Measurements from ENCODE around the gene ABHD16A. TPM values are rescaled to one million over a fixed set of nuclear protein-coding genes. Genes with fewer than 3 reads are reported as not detected.

ABHD16A gene
- polyA plus RNA-seq, 2 of the 4 experiments (the other 2 are of a cell fraction), result 16.6 to 22.3 TPM

DNA sequence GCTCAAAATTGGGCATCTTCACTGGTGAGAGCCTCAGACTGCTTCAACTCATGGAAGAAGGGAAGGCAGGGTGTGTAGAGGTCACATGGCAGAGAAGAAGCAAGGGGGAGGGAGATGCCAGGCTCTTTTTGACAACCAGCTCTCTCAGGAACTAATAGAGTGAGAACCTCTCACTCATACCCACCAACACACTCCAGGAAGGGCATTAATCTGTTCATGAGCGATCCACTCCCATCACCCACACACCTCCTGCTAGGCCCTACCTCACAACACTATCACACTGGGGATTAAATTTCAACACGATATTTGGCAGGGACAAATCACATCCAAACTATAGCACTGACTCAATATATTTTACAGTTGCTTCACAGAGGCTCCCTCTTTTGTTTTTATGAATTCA is 38.7 kb upstream of the ABHD16A start:
- H3K27ac ChIP-seq, result no peak overlapping the region; a peak in 1 of 6 replicates

DNA sequence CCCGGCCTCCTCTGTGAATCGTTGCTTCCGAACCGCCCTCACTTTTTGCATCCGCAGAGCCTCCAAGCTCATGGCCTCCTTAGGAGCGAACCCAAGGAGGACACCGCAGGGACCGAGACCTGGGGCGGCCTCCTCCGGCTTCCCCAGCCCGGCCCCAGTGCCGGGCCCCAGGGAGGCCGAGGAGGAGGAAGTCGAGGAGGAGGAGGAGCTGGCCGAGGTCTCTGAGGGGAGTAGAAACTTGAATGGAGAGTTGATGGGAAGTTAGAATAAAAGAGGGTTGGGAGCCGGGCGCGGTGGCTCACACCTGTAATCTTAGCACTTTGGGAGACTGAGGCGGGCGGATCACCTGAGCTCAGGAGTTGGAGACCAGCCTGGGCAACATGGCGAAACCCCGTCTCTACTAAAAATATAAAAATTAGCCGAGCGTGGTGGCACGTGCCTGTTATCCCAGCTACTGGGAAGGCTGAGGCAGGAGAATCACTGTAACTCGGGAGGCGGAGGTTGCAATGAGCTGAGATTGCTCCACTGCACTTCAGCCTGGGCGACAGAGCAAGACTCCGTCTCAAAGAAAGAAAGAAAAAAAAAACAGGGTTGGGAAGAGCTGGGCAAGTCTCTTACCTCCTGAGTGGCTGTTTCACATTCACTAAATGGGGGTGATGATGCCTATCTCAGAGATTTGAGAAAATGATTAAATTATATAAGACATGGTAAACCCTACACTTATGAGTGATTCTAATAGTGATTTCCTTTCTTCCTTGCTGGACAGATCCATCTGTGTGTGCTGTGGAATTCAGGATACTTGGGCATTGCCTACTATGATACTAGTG is 37.5 kb upstream of the ABHD16A start:
- WGBS (ENCODE audit: missing lambda C conversion rate), result 27% methylated on average over 28 of the region's 29 CpGs
- ChIA-PET CTCF (interaction anchor here (0.6 to 4.5 kb wide), 3 partner anchors 11 to 29 kb away, joined by 5 to 30 read pairs (median 12); partner anchors contain the start of gene DDAH2), POLR2A (no interaction called here)
- DNase-seq (ENCODE audit: low read depth in 1 of 2, low spot score in 1 of 2), result no peak
- Histone ChIP-seq H3K27ac (peak overlapping the region; percentile 86 to 89), H3K4me1 (peaks cover 42% of the 10 kb centered on the region), H3K4me2 (peak overlapping the region; percentile 88), H3K9me3 (no peaks in the 10 kb centered on the region), H3K4me3 (peak overlapping the region; percentile 67)
- FAIRE-seq, result no peak
- ATAC-seq, result no peak
- no peak for TF ChIP-seq BHLHE40 (IDR thresholded peaks at IDR 0.05; ENCODE audit: low read depth, low read length)

More for the DNA sequence above, 38.7 kb upstream of the ABHD16A start:
- no peak for DNase-seq (ENCODE audit: low read depth in 1 of 2, low spot score in 1 of 2)
- 88% methylated on average over 2 of the region's 2 CpGs for WGBS (ENCODE audit: missing lambda C conversion rate)
- H3K4me2 ChIP-seq, result no peak overlapping the region
- no peak for FAIRE-seq
- TF ChIP-seq TP53 (CRISPR knock-in tag; IDR thresholded peaks at IDR 0.05) (no peak), RAD21 (conservative IDR thresholded peaks at IDR 0.05 in 1 of 2, IDR thresholded peaks at IDR 0.05 in 1 of 2) (no peak), MAFK (IDR thresholded peaks at IDR 0.05; ENCODE audit: partially characterized antibody) (no peak), GATA3 (IDR thresholded peaks at IDR 0.05; ENCODE audit: borderline replicate concordance) (no peak), HEYL (CRISPR knock-in tag; IDR thresholded peaks at IDR 0.05) (no peak), NR3C1 (IDR thresholded peaks at IDR 0.05) (no peak), HOXB13 (CRISPR knock-in tag; IDR thresholded peaks at IDR 0.05; ENCODE audit: low read depth) (no peak), HOXA7 (CRISPR knock-in tag; IDR thresholded peaks at IDR 0.05) (no peak)
- TF ChIP-seq, protein P1, sequence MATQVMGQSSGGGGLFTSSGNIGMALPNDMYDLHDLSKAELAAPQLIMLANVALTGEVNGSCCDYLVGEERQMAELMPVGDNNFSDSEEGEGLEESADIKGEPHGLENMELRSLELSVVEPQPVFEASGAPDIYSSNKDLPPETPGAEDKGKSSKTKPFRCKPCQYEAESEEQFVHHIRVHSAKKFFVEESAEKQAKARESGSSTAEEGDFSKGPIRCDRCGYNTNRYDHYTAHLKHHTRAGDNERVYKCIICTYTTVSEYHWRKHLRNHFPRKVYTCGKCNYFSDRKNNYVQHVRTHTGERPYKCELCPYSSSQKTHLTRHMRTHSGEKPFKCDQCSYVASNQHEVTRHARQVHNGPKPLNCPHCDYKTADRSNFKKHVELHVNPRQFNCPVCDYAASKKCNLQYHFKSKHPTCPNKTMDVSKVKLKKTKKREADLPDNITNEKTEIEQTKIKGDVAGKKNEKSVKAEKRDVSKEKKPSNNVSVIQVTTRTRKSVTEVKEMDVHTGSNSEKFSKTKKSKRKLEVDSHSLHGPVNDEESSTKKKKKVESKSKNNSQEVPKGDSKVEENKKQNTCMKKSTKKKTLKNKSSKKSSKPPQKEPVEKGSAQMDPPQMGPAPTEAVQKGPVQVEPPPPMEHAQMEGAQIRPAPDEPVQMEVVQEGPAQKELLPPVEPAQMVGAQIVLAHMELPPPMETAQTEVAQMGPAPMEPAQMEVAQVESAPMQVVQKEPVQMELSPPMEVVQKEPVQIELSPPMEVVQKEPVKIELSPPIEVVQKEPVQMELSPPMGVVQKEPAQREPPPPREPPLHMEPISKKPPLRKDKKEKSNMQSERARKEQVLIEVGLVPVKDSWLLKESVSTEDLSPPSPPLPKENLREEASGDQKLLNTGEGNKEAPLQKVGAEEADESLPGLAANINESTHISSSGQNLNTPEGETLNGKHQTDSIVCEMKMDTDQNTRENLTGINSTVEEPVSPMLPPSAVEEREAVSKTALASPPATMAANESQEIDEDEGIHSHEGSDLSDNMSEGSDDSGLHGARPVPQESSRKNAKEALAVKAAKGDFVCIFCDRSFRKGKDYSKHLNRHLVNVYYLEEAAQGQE (IDR thresholded peaks at IDR 0.05), result no peak
- ChIA-PET POLR2A (no interaction called here), CTCF (interaction anchor here (0.7 to 2.1 kb wide), 3 partner anchors 12 to 149 kb away, joined by 3 to 4 read pairs (median 3); partner anchors contain the start of gene NCR3)
- ATAC-seq, result no peak
- H3K9me3 ChIP-seq, result no peaks in the 10 kb centered on the region
- H3K4me3 ChIP-seq, result no peak overlapping the region
- H3K4me1 ChIP-seq, result peaks cover 38% of the 10 kb centered on the region

DNA sequence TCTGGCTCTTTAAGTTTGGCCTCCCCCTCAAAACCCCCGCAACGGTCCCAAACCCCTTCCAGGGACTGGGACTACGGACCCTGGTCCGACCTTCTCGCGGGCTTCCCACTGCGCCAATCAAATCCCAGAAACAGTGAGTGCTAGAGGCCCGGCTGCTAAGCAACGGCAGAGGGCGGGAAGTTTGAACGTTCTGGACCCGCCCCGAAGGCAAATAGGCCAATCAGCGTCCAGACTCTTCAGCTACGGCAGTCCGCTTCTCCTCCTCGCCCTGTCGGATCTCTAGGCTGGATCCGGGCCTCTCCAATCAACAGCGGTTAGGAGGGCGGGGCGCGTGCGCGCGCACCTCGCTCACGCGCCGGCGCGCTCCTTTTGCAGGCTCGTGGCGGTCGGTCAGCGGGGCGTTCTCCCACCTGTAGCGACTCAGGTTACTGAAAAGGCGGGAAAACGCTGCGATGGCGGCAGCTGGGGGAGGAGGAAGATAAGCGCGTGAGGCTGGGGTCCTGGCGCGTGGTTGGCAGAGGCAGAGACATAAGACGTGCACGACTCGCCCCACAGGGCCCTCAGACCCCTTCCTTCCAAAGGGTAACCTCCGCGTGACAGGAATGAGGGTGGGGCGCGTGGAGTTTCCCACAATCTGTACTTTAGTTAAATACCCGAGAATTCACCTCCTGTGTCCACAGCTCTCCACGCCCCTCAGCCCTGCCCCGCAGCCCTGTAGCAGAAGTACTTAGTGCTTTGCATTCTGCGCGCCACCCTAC is 36.7 kb upstream of the ABHD16A start, which contains the start of gene MSH5:
Gene MSH5, plus strand, starts transcription at position 367 of the 758 bp plus-strand sequence. CDS start 462 bp downstream, outside the sequence.
- under 1% methylated on average over 51 of the region's 58 CpGs for WGBS (ENCODE audit: missing lambda C conversion rate)
- ChIA-PET POLR2A (interaction anchor here (0.6 to 1.3 kb wide), 5 partner anchors 10 to 75 kb away, joined by 3 to 5 read pairs (median 4); partner anchors contain the start of genes ABHD16A, HSPA1A and HSPA1L), CTCF (interaction anchor here (0.7 to 4.5 kb wide), 9 partner anchors 10 to 78 kb away, joined by 3 to 30 read pairs (median 4); partner anchors contain the start of genes DDAH2 and VARS1)
- H3K4me2 ChIP-seq, result peak within 1 kb of the TSS; percentile 99
- peak within 1 kb of the TSS; percentile 94 to 99 for H3K27ac ChIP-seq
- H3K9me3 ChIP-seq, result no peaks in the 10 kb centered on the region
- no peak for FAIRE-seq
- DNase-seq (ENCODE audit: low read depth in 1 of 2, low spot score in 1 of 2), result peak; percentile 92 to 99
- peak; percentile 84 to 90 for ATAC-seq
- peaks cover 42% of the 10 kb centered on the region for H3K4me1 ChIP-seq
- peak within 1 kb of the TSS; percentile 67 for H3K4me3 ChIP-seq
- TF ChIP-seq, protein P2, sequence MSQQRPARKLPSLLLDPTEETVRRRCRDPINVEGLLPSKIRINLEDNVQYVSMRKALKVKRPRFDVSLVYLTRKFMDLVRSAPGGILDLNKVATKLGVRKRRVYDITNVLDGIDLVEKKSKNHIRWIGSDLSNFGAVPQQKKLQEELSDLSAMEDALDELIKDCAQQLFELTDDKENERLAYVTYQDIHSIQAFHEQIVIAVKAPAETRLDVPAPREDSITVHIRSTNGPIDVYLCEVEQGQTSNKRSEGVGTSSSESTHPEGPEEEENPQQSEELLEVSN (IDR thresholded peaks at IDR 0.05; ENCODE audit: borderline replicate concordance, low read depth), result peak; percentile 95
- TF ChIP-seq KDM5A (IDR thresholded peaks at IDR 0.05) (no peak), FOXS1 (CRISPR knock-in tag; IDR thresholded peaks at IDR 0.05) (no peak), FOSL2 (IDR thresholded peaks at IDR 0.05) (no peak), FOSL2 (CRISPR knock-in tag; IDR thresholded peaks at IDR 0.05) (no peak), ESRRA (IDR thresholded peaks at IDR 0.05; ENCODE audit: borderline replicate concordance, low read length) (no peak), CHD2 (IDR thresholded peaks at IDR 0.05; ENCODE audit: low read length, partially characterized antibody) (peak; percentile 76), MAZ (IDR thresholded peaks at IDR 0.05; ENCODE audit: borderline replicate concordance, low read depth, low read length) (no peak), POLR2AphosphoS2 (conservative IDR thresholded peaks at IDR 0.05; ENCODE audit: low read length) (no peak), JUN (IDR thresholded peaks at IDR 0.05) (peak in 1 of 2 experiments; percentile 52; a peak in 1 of 5 replicates)
- TF ChIP-seq, protein P3, sequence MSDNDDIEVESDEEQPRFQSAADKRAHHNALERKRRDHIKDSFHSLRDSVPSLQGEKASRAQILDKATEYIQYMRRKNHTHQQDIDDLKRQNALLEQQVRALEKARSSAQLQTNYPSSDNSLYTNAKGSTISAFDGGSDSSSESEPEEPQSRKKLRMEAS (IDR thresholded peaks at IDR 0.05), result peak; percentile 97
- TF ChIP-seq, protein P4, sequence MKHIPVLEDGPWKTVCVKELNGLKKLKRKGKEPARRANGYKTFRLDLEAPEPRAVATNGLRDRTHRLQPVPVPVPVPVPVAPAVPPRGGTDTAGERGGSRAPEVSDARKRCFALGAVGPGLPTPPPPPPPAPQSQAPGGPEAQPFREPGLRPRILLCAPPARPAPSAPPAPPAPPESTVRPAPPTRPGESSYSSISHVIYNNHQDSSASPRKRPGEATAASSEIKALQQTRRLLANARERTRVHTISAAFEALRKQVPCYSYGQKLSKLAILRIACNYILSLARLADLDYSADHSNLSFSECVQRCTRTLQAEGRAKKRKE (CRISPR knock-in tag; IDR thresholded peaks at IDR 0.05; ENCODE audit: low read depth), result no peak

All from A549 (cell line).